HT1080 (cell line): ENCODE measurements around the gene DSG1. TPM values are rescaled to one million over a fixed set of nuclear protein-coding genes. Genes with fewer than 3 reads are reported as not detected.
"Not testable (repeated sequence)": the region's sequence is repeated elsewhere in the genome, so short reads cannot be mapped to it uniquely, and the experiment has no call there.

ENCODE experiments used
- DNase-seq: peaks from one replicate; pipeline ENCODE4 v3.0.0-alpha.2; 2015; ENCODE audit warnings: low read depth
- total RNA-seq: library from RNA; depleted of rRNA; stranded (reverse); fragments of >200 nt; shearing (Covaris generic); gene quantifications from 2 replicates; pipeline ENCODE4 v1.2.3, GENCODE V29; 2014

The DSG1 gene
- total RNA-seq, 1 experiment from 2014 or later = not detected

DNA sequence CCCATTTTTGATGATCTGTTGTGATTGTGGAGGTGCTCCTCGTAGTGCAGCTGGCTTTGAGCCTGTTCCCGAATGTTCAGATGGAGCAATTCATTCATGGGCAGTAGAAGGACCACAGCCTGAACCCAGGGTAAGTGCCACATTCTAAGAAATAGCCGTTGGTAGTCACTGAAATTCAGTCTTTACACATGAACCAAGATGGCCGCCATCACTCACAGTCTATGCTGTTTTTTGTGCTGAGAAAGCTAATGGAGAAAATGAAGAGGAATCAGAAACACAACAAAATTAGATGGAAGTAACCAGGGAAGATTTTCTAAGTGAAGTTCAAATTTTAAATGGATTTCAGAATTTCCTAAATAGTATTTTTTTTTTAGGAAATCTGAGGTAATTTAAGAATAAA lies 25.5 kb downstream of the DSG1 start:
- no peak for DNase-seq

DNA sequence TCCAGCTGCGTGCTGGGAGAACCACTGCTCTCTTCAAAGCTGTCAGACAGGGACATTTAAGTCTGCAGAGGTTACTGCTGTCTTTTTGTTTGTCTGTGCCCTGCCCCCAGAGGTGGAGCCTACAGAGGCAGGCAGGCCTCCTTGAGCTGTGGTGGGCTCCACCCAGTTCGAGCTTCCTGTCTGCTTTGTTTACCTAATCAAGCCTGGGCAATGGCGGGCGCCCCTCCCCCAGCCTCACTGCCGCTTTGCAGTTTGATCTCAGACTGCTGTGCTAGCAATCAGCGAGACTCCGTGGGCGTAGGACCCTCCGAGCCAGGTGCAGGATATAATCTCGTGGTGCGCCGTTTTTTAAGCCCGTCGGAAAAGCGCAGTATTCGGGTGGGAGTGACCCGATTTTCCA lies 35.4 kb downstream of the DSG1 start:
- not testable (repeated sequence) for DNase-seq

DNA sequence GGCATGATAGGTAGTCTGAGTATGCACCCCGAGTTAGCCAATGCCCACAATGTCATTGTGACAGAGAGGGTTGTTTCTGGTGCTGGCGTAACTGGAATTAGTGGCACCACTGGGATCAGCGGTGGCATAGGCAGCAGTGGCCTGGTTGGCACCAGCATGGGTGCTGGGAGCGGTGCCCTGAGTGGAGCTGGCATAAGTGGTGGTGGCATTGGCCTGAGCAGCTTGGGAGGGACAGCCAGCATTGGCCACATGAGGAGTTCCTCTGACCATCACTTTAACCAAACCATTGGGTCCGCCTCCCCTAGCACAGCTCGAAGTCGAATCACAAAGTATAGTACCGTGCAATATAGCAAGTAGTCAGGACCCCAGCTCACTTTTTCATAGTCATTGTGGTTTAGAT lies 37.0 kb downstream of the DSG1 start:
- no peak for DNase-seq

DNA sequence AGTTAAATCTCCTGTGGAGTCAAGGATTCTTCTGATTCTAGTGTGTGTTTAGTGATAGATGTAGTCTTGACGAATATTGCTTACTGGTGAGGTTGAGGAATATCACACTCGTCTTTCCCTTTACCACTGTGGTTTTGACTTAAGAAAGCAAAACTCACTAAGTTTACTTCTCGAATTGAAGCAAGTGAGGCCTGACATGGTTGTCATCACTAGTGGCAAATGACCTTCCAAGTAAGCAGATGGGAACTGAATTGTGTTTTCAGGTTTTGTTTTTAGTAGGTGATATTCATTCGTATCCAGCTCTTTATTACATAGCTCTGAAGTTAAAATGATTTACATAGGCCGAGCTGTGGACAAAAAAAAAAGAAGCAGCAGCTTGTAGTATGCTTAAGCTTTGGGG lies 38.1 kb downstream of the DSG1 start:
- DNase-seq = no peak

DNA sequence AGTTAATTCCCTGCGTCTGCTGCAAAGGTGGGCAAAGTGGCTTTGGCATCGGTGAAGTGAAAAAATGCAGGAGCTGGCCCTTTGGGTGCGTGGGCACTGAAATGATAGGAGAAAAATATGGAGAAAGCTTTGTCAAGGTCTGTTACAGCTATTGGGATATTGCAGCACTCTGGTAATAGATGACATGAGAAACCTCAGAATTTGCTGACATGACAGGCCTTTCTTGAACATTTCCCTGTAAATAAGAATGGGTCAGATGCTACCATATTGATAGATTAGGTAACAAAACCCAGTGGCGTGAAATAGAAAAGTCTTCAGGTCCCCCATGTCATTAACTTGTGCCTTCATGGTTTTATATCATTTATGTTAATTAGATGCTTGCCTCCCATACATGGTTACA lies 46.2 kb downstream of the DSG1 start:
- DNase-seq = no peak

DNA sequence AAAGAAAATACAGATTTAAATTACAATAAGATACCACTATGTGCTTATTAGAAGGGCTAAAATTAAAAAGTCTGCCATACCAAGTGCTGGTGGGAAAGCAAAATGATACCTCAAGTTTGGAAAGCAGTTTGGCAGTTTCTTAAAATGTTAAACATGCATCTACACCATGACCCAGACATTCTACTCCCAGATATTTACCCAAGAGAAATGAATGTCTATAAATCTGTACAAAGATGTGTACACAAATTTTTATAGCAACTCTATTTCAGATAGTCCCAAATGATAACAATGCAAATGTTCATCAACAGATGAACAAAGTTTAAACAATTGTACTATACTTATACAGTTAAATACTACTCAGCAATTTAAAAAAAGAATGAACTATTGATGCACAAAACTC lies 51.5 kb downstream of the DSG1 start:
- DNase-seq = no peak

DNA sequence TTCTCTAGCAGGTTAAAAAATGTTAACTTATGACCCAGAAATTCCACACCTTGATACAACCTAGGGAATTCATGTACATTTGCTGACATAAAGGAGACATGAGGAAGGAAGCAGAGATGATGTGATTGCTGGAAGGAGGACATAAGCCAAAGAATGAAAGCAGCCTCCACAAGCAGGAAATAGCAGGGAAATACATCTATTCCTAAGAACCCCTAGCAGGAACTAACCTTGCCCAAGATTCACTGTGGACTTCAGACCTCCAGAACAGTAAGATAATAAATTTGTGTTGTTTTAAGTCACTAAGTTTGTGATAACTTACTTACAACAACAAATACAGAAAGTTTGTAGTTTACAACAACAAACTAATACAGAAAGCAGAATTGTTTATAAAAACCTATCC lies 54.0 kb downstream of the DSG1 start:
- DNase-seq = no peak

DNA sequence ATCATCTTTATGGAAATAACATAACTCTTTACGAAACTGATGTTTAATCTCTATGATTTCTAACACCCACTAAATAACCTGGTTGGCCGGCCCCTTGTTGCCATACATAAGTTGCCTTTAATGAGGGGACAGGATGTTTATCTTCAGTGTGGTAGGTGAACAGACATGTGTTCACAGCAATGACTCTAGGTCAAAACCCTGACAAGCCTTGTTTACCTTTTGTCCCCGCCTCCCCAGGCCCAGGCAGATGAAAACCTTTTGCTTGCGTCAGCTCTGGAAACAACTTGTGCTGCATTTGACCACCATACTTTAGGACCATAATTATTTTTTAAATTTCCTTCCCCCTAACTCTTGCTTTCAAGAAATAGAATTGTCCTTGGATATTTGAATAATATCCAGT lies 55.7 kb downstream of the DSG1 start:
- no peak for DNase-seq

DNA sequence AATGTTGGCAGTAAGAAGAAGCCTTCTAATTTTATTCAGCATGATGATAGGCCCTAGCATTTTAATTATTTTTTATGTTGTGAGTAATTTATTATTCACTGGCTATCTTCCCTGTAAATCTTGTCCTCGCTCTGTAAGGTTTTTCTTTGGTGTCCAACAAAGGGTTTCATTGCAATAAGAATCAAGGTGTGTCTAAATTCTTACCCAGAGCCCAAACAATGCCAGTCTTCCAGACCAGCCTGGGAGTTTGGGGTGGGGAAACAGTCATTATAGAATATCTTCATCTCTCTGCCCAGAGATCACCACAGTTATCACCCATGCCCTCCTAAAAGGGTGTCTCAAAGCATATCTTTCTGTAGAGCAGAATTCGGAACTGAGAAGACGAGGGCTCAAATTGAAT lies 58.5 kb downstream of the DSG1 start, which contains the start of gene DSG4:
TSS of gene DSG4 (plus strand) at position 301 of the 400 bp plus-strand sequence. CDS start 135 bp downstream, outside the sequence.
- DNase-seq = no peak

DNA sequence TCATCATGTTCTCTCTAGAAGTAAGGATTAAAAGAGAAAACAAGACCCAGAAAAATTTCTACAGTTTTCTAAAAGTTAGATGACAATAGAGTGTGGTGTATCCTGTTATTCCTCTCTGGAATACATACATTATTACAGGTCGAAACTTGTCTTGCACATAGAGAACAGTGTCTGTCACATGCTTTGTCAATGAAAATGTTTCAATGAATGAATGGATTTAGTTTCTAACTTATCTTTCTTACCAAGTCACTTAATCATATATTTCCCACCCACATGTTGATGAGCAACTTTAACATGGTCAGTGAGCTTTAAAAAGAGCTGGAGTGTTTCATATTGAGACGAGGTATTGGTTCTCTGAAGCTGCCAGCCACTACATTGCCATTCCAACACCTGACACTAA lies 63.0 kb downstream of the DSG1 start:
- no peak for DNase-seq

DNA sequence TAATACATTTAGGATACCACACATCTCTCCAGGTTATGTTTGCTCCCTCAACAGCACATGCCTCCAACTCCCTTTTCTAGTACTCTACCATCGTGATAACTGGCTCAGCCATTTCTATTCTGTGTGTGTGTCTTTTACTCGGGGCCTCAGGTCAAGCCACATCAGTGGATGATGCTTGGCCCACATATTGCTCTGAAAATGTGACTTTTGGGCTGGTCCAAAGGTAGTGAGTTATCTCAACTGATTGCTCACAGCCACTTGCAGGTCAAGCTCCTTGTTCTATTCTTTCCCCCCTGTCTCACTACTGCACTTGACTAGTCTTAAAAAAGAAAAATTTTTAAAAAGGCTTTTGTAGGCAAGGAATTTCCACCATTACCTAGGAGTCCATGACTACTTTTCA lies 64.1 kb downstream of the DSG1 start:
- no peak for DNase-seq

DNA sequence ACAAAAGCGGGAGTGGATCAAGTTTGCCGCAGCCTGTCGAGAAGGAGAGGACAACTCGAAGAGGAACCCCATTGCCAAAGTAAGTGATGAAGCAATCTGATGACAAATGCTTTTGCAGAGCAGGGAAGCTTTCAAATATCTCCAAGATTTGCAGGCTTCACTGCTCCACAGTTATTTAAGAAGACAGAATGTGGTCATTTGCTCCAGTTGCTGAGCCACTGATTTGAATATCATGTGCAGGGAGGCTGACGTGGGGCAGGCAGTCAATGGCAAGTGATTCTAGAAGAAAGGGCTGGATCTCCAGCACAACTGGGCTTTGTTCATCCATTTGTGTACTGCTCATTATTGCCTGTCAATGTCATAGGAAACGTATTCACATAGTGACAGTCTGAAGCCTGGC lies 68.8 kb downstream of the DSG1 start:
- no peak for DNase-seq

DNA sequence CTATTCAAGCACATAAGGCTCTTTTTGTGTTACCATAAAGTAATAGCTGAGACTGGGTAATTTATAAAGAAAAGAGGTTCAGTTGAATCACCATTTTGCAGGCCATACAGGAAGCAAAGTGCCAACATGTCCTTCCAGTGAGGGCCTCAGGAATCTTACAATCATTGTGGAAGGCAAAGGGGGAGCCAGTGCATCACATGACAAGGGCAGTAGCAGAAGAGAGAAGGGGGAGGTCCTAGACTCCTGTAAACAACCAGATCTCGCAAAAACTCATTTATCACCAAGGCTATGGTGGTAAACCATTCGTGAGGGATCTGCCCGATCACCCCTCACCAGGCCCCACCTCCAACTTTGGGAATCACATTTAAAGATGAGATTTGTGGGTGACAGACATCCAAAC lies 75.3 kb downstream of the DSG1 start:
- DNase-seq = no peak

DNA sequence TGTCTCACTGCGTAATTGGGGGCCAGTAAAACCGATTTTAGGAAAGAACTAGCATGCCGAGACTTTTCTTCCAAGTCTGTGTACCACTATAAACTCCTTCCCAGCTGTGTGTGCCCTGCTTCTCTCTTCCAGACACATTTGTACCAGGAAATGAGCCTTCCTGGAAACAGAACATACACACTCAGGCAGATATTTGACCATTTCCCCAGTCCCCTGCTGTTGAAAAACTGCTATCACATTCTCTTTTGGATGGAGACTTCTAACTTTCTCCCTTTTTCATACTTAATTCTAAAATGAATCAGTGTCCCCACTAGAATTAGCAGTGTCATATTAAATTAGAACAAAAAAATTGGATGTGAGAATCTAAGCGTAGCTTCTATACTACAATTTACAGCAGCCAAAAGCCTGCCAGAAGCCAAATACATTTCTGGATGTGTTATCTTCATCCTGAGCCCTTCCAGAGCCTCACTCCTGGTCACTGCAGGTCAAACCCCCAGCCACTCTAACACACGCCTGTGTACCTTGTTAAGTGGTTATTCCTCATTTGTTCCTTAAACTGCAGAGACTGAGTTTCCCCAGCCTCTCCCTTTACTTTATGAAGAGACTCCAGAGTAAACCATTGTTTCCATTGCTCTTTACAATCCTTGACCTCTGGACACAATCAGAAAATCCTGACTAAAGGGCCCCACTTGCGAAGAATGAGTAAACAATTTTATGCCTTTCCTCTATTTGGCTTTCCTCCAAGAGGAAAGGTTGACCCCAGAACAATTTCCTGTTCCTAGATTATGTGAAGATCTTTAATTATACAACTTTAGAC lies 79.0 kb downstream of the DSG1 start:
- no peak for DNase-seq

DNA sequence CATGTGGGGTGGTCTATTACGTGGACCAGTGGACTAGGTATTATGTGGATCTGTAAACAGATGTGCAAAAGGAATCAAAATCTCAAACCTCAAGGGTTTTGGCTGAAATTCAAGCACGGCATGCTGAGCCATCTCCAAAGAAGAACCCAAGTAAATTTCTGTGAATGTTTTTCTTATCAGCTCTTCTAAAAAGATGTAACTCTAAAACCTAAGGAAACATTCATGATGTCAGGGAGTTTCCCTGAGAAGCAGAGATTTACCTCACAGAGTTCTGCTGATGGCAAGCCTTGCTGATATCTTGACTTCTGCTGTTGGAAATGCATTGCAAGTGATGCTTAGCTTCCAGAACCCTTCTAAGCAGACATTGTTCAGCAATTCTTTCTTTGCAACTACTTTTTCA lies 80.2 kb downstream of the DSG1 start:
- DNase-seq = no peak

DNA sequence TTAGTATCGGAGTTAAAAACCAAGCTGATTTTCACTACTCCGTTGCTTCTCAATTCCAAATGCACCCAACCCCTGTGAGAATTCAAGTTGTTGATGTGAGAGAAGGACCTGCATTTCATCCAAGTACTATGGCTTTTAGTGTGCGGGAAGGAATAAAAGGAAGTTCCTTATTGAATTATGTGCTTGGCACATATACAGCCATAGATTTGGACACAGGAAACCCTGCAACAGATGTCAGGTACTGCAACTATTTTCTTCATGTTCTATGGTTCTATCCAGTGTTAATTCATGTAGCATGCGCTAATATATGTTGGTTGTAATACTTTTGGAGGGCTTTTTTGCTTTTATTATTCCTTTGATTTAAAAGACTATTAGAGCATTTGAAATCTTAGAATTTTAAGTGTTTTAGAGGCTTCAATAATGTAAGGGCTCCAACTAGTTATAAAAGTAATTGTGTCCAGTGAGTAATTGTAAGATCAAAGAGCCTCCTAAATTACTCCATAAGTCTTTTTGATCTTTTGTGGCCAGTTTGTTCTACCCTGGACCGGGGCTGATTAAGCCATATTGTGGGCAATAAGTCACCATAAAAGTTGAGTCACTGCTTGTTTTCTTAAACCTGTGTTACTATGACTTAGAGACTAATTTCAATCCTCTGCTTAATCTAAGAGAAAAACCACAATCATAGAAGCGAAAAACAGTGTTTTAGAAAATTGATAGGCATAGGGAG lies 81.5 kb downstream of the DSG1 start:
- DNase-seq = peak; percentile 80

DNA sequence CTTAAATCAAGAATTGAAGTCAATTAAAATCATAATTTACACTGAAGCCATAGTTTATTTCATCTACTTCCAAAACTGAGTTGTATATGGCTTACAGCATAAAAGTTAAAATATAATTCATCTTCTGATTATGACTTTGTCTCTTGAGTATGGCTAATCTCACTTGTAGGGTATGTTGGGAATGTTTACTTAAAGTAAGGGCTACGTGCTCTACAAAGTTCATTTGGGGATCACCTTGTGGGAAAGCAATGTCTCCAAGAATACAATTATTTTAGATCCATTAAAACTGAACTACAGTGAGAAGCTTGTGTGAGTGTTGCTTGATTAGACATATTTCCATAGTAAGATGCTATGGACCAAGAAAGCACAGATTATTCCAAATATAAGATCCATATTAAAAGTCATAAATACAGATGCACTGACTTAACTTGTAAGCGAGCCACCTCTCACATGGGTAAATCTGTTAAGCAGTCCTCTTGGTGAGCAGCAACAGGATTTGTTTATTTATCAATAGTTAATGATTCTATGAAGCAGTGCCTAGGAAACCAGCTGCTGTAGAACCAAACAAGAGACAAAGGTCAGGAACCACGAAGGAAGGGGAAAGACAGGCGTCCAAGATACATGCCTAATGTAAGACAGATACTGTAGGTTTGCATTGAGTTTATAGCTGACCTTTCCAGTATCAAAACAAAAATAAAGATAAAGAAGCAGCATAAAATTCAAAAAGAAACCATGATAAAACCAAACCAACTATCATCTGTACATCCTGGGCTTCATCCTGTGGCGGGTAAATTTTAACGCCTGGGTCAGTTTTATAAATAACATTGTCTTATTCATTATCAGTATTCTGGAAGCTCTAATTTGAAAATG lies 83.4 kb downstream of the DSG1 start:
- no peak for DNase-seq

DNA sequence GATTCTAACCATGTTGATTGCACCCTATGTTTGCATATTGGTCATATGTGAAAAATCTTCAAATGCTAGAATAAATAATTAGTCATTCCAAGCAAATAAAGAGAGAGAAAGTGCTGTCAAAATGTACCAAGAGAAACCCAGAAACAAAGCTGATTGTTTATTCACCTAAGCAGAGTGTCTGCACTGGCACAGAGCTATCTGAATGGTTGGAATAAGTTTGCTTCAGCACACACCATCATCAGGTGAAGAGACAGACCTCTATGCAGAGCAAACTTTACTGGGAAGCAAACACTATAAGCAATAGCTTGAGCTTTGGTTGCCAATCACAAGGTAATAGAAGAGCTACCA lies 84.0 kb downstream of the DSG1 start:
- no peak for DNase-seq

DNA sequence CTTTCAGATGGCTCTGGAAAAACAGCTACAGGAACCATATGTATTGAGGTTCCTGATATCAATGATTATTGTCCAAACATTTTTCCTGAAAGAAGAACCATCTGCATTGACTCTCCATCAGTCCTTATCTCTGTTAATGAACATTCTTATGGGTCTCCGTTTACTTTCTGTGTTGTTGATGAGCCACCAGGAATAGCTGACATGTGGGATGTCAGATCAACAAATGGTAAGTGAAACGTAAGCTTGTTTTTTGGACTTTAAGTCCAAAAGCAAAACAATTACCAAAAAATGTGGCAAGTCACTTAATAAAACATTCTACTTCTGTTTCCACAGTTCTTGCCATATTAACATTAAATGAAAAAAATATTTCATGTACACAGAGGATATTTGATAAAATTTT lies 85.4 kb downstream of the DSG1 start:
- no peak for DNase-seq
